H1 (cell line): ENCODE data around the gene CRTAC1. TPM values are rescaled to one million over a fixed set of nuclear protein-coding genes. Genes with fewer than 3 reads are reported as not detected.

Source experiments
- CTCF ChIA-PET: fragments of 300-600 bp; sonication (Branson Sonifier 250); formaldehyde crosslinking; loops from one replicate; lab custom pipeline; 2021; ENCODE audit not compliant: partially characterized antibody; lab: Charles Lee
- POLR2A ChIA-PET: fragments of 300-600 bp; sonication (Branson Sonifier 250); formaldehyde crosslinking; loops from one replicate; lab custom pipeline; 2021; ENCODE audit warnings: inconsistent platforms; ENCODE audit not compliant: partially characterized antibody; lab: Charles Lee
- DNase-seq, 2 experiments: peaks; one replicate each; pipeline versions ENCODE4 v3.0.0 to v3.0.0-alpha.2; 2010 to 2022; ENCODE audit warnings: low spot score in 2 of 2, low read depth in 1 of 2, mixed read lengths in 1 of 2
- FAIRE-seq: peaks from 2 replicates; lab custom pipeline; 2011; peaks lifted over from hg19 to GRCh38; lab: Jason Lieb, UNC
- H2AFZ ChIP-seq: 2 replicates; pipeline ENCODE4 v1.8.1; 2012; ENCODE audit warnings: low read length, inconsistent platforms
- H2AK5ac ChIP-seq: 2 replicates; pipeline ENCODE4 v1.6.1; 2013; ENCODE audit warnings: low read depth, low read length
- H2BK120ac ChIP-seq: replicated peaks from 2 replicates; pipeline ENCODE3; 2013; ENCODE audit warnings: low read depth, low read length, inconsistent platforms
- H2BK12ac ChIP-seq: 2 replicates; pipeline ENCODE4 v1.6.1; 2013; ENCODE audit warnings: low read depth, low read length
- H2BK15ac ChIP-seq: 2 replicates; pipeline ENCODE4 v1.6.1; 2013; ENCODE audit warnings: low read length
- H2BK20ac ChIP-seq: 2 replicates; pipeline ENCODE4 v1.6.1; 2013; ENCODE audit warnings: low read length
- H2BK5ac ChIP-seq: 2 replicates; pipeline ENCODE4 v1.6.1; 2013; ENCODE audit warnings: low read depth, low read length
- H3K14ac ChIP-seq: 2 replicates; pipeline ENCODE4 v1.6.1; 2013; ENCODE audit warnings: inconsistent platforms; ENCODE audit not compliant: insufficient read length
- H3K18ac ChIP-seq: 2 replicates; pipeline ENCODE4 v1.6.1; 2013; ENCODE audit warnings: low read length; ENCODE audit errors: extremely low read depth
- H3K23ac ChIP-seq: 2 replicates; pipeline ENCODE4 v1.6.1; 2013; ENCODE audit warnings: inconsistent platforms; ENCODE audit not compliant: insufficient read length
- H3K23me2 ChIP-seq: 2 replicates; pipeline ENCODE4 v1.6.1; 2013; ENCODE audit warnings: low read depth, low read length
- H3K27ac ChIP-seq: 2 replicates; pipeline ENCODE4 v1.6.1; 2011; ENCODE audit warnings: low read depth, low read length, inconsistent platforms
- H3K27me3 ChIP-seq, 4 experiments: replicated peaks in 1 of 4; 1 replicate in 1 of 4; 2 replicates in 3 of 4; pipeline versions ENCODE4 v1.6.1 to v1.8.1; 2011 to 2013; ENCODE audit warnings: low read length in 3 of 4, mild to moderate bottlenecking in 3 of 4, inconsistent platforms in 2 of 4, mixed read lengths in 2 of 4, moderate library complexity in 1 of 4; ENCODE audit not compliant: control insufficient read depth in 3 of 4, insufficient read depth in 3 of 4; ENCODE audit errors: extremely low read depth in 1 of 4
- H3K36me3 ChIP-seq, 4 experiments: 2 replicates each; pipeline versions ENCODE4 v1.6.1 to v1.8.1; 2011 to 2013; ENCODE audit warnings: mild to moderate bottlenecking in 4 of 4, low read length in 3 of 4, moderate library complexity in 2 of 4, control low read depth in 1 of 4, inconsistent platforms in 1 of 4; ENCODE audit not compliant: insufficient read depth in 4 of 4, control insufficient read depth in 2 of 4
- H3K4ac ChIP-seq: replicated peaks from 2 replicates; pipeline ENCODE3; 2013; ENCODE audit warnings: low read length, low read depth, mixed read lengths, inconsistent platforms; ENCODE audit not compliant: insufficient read length
- H3K4me1 ChIP-seq, 4 experiments: replicated peaks in 1 of 4; 1 replicate in 1 of 4; 2 replicates in 3 of 4; pipeline versions ENCODE4 v1.6.1 to v1.8.1; 2011 to 2013; ENCODE audit warnings: low read length in 3 of 4, inconsistent platforms in 2 of 4, mixed read lengths in 1 of 4; ENCODE audit not compliant: insufficient read depth in 4 of 4, control insufficient read depth in 3 of 4
- H3K4me2 ChIP-seq, 2 experiments: 2 replicates each; pipeline versions ENCODE4 v1.6.1 to v1.8.1; 2011 to 2013; ENCODE audit warnings: low read depth in 2 of 2, low read length in 2 of 2, control low read depth in 1 of 2, inconsistent platforms in 1 of 2, mild to moderate bottlenecking in 1 of 2; ENCODE audit not compliant: insufficient read depth in 1 of 2
- H3K4me3 ChIP-seq, 4 experiments: fragments of 200-600, 300-600 bp in 1 of 4; sonication (generic), shearing (Covaris generic), sonication (Bioruptor Twin) in 1 of 4; 2 replicates each; pipeline versions ENCODE4 v1.5.1 to v1.8.1; 2011 to 2016; ENCODE audit warnings: low read length in 4 of 4, low read depth in 3 of 4, control low read depth in 2 of 4, inconsistent platforms in 2 of 4, mild to moderate bottlenecking in 2 of 4, mixed read lengths in 1 of 4, moderate library complexity in 1 of 4; ENCODE audit not compliant: insufficient read depth in 2 of 4; ENCODE audit errors: extremely low read depth in 1 of 4
- H3K56ac ChIP-seq: replicated peaks from 2 replicates; pipeline ENCODE3; 2013; ENCODE audit warnings: low read depth, mild to moderate bottlenecking, mixed read lengths, low read length, inconsistent platforms; ENCODE audit not compliant: insufficient read length
- H3K79me1 ChIP-seq: 2 replicates; pipeline ENCODE4 v1.6.1; 2013; ENCODE audit warnings: low read depth, low read length, control low read depth
- H3K79me2 ChIP-seq, 2 experiments: 2 replicates each; pipeline versions ENCODE4 v1.6.1 to v1.8.1; 2012 to 2013; ENCODE audit warnings: low read length in 2 of 2, mild to moderate bottlenecking in 2 of 2, inconsistent platforms in 1 of 2; ENCODE audit not compliant: insufficient read depth in 2 of 2, control insufficient read depth in 1 of 2
- H3K9ac ChIP-seq, 4 experiments: replicated peaks in 1 of 4; 1 replicate in 1 of 4; 2 replicates in 3 of 4; pipeline versions ENCODE4 v1.6.1 to v1.8.1; 2011 to 2013; ENCODE audit warnings: low read depth in 3 of 4, low read length in 3 of 4, control low read depth in 2 of 4, mild to moderate bottlenecking in 2 of 4, moderate library complexity in 2 of 4, inconsistent platforms in 1 of 4; ENCODE audit errors: extremely low read depth in 1 of 4
- H3K9me3 ChIP-seq, 2 experiments: 2 replicates each; pipeline versions ENCODE4 v1.6.1 to v1.8.1; 2012 to 2013; ENCODE audit warnings: mild to moderate bottlenecking in 2 of 2, moderate library complexity in 2 of 2, control low read depth in 1 of 2, inconsistent platforms in 1 of 2, low read depth in 1 of 2, low read length in 1 of 2, mixed read lengths in 1 of 2; ENCODE audit not compliant: insufficient read depth in 2 of 2
- H4K20me1 ChIP-seq, 2 experiments: replicated peaks in 1 of 2; 2 replicates each; pipeline versions ENCODE3 to v1.8.1; 2011 to 2013; ENCODE audit warnings: inconsistent platforms in 2 of 2, low read length in 2 of 2, mild to moderate bottlenecking in 1 of 2; ENCODE audit not compliant: insufficient read depth in 2 of 2, control insufficient read depth in 1 of 2
- H4K5ac ChIP-seq: 2 replicates; pipeline ENCODE4 v1.6.1; 2013; ENCODE audit warnings: low read length, low read depth, mixed read lengths, inconsistent platforms; ENCODE audit not compliant: insufficient read length
- H4K8ac ChIP-seq: 2 replicates; pipeline ENCODE4 v1.8.0; 2013; ENCODE audit warnings: mild to moderate bottlenecking, moderate library complexity, low read length, inconsistent platforms; ENCODE audit not compliant: insufficient read depth; ENCODE audit errors: extremely low read depth
- H4K91ac ChIP-seq: replicated peaks from 2 replicates; pipeline ENCODE3; 2013; ENCODE audit warnings: low read length, mixed read lengths, inconsistent platforms; ENCODE audit not compliant: insufficient read length
- CEBPB ChIP-seq: IDR thresholded peaks from 2 replicates; pipeline ENCODE4 v1.6.1; 2012; ENCODE audit warnings: low read depth, low read length
- MAFK ChIP-seq: IDR thresholded peaks from 2 replicates; pipeline ENCODE4 v1.6.1; 2012; ENCODE audit warnings: low read depth, mild to moderate bottlenecking, improper control_type of control experiment, low read length
- SIN3A ChIP-seq, 2 experiments: IDR thresholded peaks in 1 of 2; conservative IDR thresholded peaks in 1 of 2; 2 replicates each; pipeline ENCODE4 v1.6.1; 2011 to 2012; ENCODE audit warnings: low read length in 2 of 2, improper control_type of control experiment in 1 of 2, low read depth in 1 of 2, mild to moderate bottlenecking in 1 of 2
- WGBS, 2 experiments: shearing (Covaris generic) in 1 of 2; methylation state at CpG; one replicate each; pipeline versions ENCODE4 v1.1.6 to v1.1.7; 2013 to 2015; ENCODE audit warnings: low lambda C conversion rate in 2 of 2, mixed read lengths in 2 of 2, inconsistent platforms in 1 of 2, low coverage in 1 of 2, missing lambda C conversion rate in 1 of 2; ENCODE audit not compliant: insufficient replicate concordance in 2 of 2, insufficient coverage in 1 of 2, insufficient read length in 1 of 2; ENCODE audit errors: extremely low coverage in 1 of 2, missing lambda C conversion rate in 1 of 2; 5-methylcytosine and 5-hydroxymethylcytosine counted together
- polyA plus RNA-seq, 7 experiments: library from polyadenylated mRNA; depleted of rRNA in 3 of 7; stranded (reverse) in 5 of 7; unstranded in 2 of 7; fragments of >200 nt in 5 of 7; fragments of 200-250 nt in 2 of 7; gene quantifications; 1 replicate in 5 of 7; 2 replicates in 1 of 7; 4 replicates in 1 of 7; pipeline versions ENCODE4 v1.2.1 to v1.2.3, GENCODE V29; 2011 to 2013; ENCODE audit warnings: missing spikeins in 2 of 7, mixed read lengths in 2 of 7
- total RNA-seq: library from RNA; stranded (reverse); fragmentation: NEBNext Ultra II Directional; extraction: Animal tissue kit (Norgen Biotek cat#: 25700); gene quantifications from 2 replicates; pipeline ENCODE4 v1.2.1, GENCODE V29; 2021
- TF ChIP-seq, protein P1 (sequence below): IDR thresholded peaks from 2 replicates; pipeline ENCODE4 v1.6.1; 2012; ENCODE audit warnings: low read length, inconsistent platforms

Gene CRTAC1
- total and polyA plus RNA-seq, 2 of the 8 experiments (the other 6 are each of a cell fraction or from before 2014, with no cell fraction given) = 0.91 to 1.2 TPM

GRCh38 chr10:97991871-97992270 lies 38.5 kb downstream of the CRTAC1 start:
- Histone ChIP-seq H3K79me1 (no peaks in the 10 kb centered on the region), H3K79me2 (no peaks in the 10 kb centered on the region), H3K9me3 (no peaks in the 10 kb centered on the region), H3K27ac (no peak overlapping the region), H3K27me3 (no peaks in the 10 kb centered on the region; a peak in 1 of 7 replicates), H3K36me3 (no peaks in the 10 kb centered on the region), H4K20me1 (peaks cover 0 to 2% of the 10 kb centered on the region in 2 experiments), H2AK5ac (no peak overlapping the region), H2AFZ (no peak overlapping the region), H3K23me2 (no peaks in the 10 kb centered on the region), H3K18ac (no peak overlapping the region), H3K9ac (no peak overlapping the region), H3K23ac (no peak overlapping the region), H3K4me2 (no peak overlapping the region), H2BK5ac (no peak overlapping the region), H4K91ac (no peak overlapping the region), H2BK120ac (no peak overlapping the region), H4K8ac (no peak overlapping the region), H3K4me1 (no peaks in the 10 kb centered on the region), H2BK15ac (no peak overlapping the region), H3K56ac (no peak overlapping the region), H3K4ac (no peak overlapping the region), H4K5ac (no peak overlapping the region), H3K4me3 (no peak overlapping the region), H3K14ac (no peak overlapping the region), H2BK12ac (no peak overlapping the region), H2BK20ac (no peak overlapping the region)
- TF ChIP-seq SIN3A (conservative IDR thresholded peaks at IDR 0.05 in 1 of 2, IDR thresholded peaks at IDR 0.05 in 1 of 2; ENCODE audit: low read depth in 1 of 2, low read length in 2 of 2) (peak; percentile 48 to 78; a peak in 2 of 4 replicates), CEBPB (0 out of 2 replicates have a peak, but pooled peaks have one; percentile 38), MAFK (no peak)
- TF ChIP-seq, protein P1, sequence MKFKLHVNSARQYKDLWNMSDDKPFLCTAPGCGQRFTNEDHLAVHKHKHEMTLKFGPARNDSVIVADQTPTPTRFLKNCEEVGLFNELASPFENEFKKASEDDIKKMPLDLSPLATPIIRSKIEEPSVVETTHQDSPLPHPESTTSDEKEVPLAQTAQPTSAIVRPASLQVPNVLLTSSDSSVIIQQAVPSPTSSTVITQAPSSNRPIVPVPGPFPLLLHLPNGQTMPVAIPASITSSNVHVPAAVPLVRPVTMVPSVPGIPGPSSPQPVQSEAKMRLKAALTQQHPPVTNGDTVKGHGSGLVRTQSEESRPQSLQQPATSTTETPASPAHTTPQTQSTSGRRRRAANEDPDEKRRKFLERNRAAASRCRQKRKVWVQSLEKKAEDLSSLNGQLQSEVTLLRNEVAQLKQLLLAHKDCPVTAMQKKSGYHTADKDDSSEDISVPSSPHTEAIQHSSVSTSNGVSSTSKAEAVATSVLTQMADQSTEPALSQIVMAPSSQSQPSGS = 0 out of 2 replicates have a peak, but pooled peaks have one; percentile 47
- peak in 1 of 2 experiments; percentile 61 for DNase-seq
- CTCF ChIA-PET = interaction anchor here (0.9 to 2.8 kb wide), 6 partner anchors 8 to 200 kb away, joined by 3 to 9 read pairs (median 5); no protein-coding TSS in a partner anchor
- peak; percentile 68 for FAIRE-seq
- POLR2A ChIA-PET = interaction anchor here (0.7 to 1.1 kb wide), 2 partner anchors 27 to 39 kb away, joined by 3 read pairs; partner anchors contain the start of gene CRTAC1
- 59% methylated on average over 2 of the region's 2 CpGs; no CpG with 5 or more reads in 1 of the 2 experiments for WGBS, 2 experiments
